ENCODE measurements around the gene TMEM266. TPM values are rescaled to one million over a fixed set of nuclear protein-coding genes. Genes with fewer than 3 reads are reported as not detected.
"Not testable (repeated sequence)": the region's sequence is repeated elsewhere in the genome, so short reads cannot be mapped to it uniquely, and the experiment has no call there.

The TMEM266 gene, protein sequence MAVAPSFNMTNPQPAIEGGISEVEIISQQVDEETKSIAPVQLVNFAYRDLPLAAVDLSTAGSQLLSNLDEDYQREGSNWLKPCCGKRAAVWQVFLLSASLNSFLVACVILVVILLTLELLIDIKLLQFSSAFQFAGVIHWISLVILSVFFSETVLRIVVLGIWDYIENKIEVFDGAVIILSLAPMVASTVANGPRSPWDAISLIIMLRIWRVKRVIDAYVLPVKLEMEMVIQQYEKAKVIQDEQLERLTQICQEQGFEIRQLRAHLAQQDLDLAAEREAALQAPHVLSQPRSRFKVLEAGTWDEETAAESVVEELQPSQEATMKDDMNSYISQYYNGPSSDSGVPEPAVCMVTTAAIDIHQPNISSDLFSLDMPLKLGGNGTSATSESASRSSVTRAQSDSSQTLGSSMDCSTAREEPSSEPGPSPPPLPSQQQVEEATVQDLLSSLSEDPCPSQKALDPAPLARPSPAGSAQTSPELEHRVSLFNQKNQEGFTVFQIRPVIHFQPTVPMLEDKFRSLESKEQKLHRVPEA
- total RNA-seq: under 0.01 TPM in 1 of 2 replicates, not detected in the other

DNA sequence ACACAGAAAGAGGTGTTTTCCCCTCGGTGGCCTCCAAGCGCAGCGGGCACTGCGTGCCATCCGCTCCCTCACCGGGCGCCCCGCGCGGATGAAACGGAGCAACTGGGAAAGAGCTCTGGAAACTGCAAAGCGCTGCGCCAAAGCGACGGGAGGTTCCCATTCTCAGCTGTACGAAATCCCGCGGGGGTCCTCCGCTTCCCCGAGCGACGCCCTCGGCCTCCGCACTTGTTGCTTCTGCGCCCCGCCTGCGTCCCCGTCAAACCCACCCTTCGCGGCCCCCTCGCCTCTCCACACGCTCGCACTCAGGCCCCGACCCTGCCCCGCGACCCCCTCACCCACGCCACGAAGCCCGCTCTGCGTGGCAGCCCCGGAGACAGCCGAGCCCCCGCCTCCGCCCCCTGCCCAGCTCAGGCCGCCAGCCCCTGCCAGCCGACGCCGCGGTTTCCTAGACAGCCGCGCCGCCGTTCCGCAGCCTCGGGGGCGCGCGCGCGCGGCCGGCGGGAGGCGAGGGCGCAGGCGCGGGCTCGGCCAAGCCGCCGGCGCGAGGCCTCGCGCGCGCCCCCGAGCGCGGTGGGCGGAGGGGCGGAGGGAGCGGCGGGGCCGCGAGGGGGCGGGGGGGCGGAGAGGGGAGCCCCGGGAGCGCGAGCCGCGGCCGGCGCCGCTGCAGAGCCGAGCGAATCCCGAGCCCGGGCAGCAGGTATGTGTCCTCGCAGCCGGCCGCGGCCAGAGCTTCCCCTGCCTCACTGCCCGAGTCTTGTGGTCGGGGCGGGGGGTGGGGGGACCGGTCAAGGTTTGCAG lies at the start of gene TMEM266:
Gene TMEM266 (plus strand): TSS at position 666 of the 798 bp plus-strand sequence. CDS start 74,279 bp downstream, outside the sequence.
- DNase-seq (ENCODE audit: low read depth): peak; percentile 13

DNA sequence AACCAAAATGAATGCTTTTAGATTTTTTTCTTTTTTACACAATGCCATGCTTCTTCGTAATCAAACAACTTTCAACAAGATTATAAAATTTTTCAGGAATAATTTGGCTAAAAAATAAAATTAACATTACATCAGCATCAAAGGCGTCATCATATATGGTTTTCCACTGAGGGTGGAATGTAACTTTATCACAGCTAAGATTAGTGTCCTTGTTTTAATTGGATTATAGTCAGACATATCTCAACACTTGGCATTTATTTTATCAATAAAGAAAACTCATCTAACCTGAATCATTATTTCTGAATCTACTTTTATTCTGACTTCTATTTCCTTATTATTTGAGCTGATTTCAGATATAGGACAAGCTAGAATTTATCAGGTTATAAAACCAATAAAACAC lies 49.2 kb upstream of the TMEM266 start:
- TF ChIP-seq, protein P1, sequence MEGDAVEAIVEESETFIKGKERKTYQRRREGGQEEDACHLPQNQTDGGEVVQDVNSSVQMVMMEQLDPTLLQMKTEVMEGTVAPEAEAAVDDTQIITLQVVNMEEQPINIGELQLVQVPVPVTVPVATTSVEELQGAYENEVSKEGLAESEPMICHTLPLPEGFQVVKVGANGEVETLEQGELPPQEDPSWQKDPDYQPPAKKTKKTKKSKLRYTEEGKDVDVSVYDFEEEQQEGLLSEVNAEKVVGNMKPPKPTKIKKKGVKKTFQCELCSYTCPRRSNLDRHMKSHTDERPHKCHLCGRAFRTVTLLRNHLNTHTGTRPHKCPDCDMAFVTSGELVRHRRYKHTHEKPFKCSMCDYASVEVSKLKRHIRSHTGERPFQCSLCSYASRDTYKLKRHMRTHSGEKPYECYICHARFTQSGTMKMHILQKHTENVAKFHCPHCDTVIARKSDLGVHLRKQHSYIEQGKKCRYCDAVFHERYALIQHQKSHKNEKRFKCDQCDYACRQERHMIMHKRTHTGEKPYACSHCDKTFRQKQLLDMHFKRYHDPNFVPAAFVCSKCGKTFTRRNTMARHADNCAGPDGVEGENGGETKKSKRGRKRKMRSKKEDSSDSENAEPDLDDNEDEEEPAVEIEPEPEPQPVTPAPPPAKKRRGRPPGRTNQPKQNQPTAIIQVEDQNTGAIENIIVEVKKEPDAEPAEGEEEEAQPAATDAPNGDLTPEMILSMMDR (IDR thresholded peaks at IDR 0.05; ENCODE audit: insufficient read depth, low read depth, low read length): no peak

More for the DNA sequence above, at the start of gene TMEM266:
- TF ChIP-seq, protein P1 (IDR thresholded peaks at IDR 0.05; ENCODE audit: insufficient read depth, low read depth, low read length): no peak
- peak within 1 kb of the TSS; percentile 63 for H3K4me3 ChIP-seq (ENCODE audit: low read depth, low read length)

DNA sequence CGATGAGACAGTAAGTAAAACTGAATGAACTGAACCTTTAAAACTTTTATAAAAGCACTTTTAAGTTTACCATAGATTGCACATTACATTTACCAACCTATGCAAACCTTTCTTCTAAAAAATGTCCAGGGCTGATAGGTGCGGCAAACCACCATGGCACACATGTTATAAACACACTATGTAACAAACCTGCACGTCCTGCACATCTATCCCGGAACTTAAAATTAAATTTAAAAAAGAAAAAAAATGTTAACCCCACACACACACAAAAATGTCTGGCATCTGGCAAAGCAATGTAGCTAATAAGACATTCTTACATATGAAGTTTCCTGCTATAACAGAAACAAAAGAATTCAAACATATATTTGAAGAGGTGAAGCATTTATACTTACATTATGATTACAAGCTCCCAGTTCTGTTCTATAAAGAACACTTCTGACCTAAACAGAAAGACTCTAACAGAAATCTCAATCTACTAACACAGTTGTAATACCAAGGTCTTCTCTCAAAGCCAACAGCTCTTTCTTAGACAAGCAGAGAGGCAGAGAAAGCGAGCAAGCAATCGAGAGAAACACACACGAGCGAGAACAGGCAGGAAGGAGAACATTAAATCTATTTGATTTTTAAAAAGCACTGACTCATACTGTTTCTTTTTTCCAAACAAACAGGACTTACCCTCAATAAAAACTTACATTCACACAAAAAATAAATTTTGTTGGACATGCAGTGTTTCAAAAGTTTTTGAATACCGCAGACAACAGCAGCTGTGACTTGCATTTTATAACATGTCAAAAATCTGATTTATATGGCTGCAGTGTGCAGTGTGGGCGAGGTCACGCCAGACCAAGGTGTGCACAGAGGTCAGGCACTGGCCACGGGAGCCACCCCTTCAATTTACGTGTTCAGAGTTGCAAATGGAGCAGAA lies 47.9 kb upstream of the TMEM266 start, which contains the start of gene NRG4:
Gene NRG4 (minus strand): TSS at position 798 of the 925 bp plus-strand sequence. CDS start 1,194 bp downstream, outside the sequence.
- TF ChIP-seq, protein P1 (IDR thresholded peaks at IDR 0.05; ENCODE audit: insufficient read depth, low read depth, low read length): no peak
- DNase-seq (ENCODE audit: low read depth): peak; percentile 28
- peak within 1 kb of the TSS; percentile 2 for H3K4me3 ChIP-seq (ENCODE audit: low read depth, low read length)

More for the DNA sequence above, 49.2 kb upstream of the TMEM266 start:
- DNase-seq (ENCODE audit: low read depth): no peak
- no peak overlapping the region for H3K4me3 ChIP-seq (ENCODE audit: low read depth, low read length)

DNA sequence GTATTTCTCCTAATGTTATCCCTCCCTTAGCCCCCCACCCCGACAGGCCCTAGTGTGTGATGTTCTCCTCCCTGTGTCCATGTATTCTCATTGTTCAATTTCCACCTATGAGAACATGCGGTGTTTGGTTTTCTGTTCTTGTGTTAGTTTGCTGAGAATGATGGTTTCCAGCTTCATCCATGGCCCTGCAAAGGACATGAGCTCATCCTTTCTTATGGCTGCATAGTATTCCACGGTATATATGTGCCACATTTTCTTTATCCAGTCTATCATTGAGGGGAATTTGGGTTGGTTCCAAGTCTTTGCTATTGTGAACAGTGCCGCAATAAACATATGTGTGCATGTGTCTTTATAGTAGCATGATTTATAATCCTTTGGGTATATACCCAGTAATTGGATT lies 46.3 kb upstream of the TMEM266 start:
- H3K4me3 ChIP-seq (ENCODE audit: low read depth, low read length); DNase-seq (ENCODE audit: low read depth): not testable (repeated sequence)

DNA sequence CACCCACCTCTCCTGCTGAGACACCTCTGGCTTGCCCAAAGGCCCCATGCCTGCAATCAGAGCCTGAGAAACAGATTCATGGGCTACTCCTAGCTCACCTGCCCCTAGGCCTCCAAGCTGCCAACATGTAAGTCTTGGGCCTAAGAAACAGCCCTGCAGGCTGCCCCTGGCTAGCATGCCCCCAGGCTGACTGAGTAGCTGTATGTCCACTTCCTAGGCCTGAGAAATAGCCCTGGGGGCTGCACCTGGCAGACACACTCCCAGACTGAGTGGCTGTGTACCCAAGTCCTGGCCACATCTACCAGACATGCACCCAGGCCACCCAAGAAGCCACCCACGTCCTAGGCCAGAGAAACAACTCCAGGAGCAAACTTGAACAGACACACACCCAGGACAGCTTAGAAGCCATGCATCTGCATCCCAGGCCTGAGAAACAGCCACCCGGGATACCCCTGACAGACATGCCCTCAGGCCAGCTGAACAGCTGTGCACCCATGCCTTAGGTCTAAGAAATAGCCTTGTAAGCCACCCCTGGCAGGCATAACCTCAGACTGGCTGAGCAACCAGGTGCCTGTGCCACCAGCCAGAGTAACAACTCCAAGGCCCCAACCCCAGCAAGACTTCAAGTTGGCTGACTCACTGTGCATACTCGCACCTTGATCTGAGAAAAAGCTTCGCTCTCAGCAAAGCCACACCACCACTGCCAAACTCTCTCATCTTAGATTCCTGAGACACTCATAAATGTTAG lies 35.6 kb upstream of the TMEM266 start:
- DNase-seq (ENCODE audit: low read depth): no peak
- TF ChIP-seq, protein P1 (IDR thresholded peaks at IDR 0.05; ENCODE audit: insufficient read depth, low read depth, low read length): no peak
- H3K4me3 ChIP-seq (ENCODE audit: low read depth, low read length): no peak overlapping the region

DNA sequence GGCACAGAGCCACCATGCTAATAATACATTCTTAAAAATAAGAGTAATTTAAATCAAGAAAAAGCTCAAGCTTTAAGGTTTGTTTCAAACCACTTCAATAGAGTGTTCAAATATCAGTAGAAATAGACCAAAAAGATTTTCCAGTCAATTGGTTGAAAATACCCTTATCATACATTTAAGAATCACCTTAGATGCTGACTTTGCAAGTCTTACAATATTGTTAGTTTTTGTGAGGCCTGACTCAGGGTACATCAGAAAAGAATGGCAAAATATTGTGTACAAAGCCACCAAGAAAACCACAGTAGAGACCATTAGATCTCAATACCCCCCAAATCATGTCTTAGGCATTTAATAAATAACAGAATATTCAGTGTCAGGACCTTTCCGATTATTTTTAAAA lies 27.7 kb upstream of the TMEM266 start:
- DNase-seq (ENCODE audit: low read depth): no peak
- TF ChIP-seq, protein P1 (IDR thresholded peaks at IDR 0.05; ENCODE audit: insufficient read depth, low read depth, low read length): no peak
- H3K4me3 ChIP-seq (ENCODE audit: low read depth, low read length): no peak overlapping the region

All from fibroblast of villous mesenchyme (primary cell).